DOHH2 (cell line): ENCODE results near the gene GATAD2A.

ENCODE experiments used
- CTCF ChIP-seq: fragments of 200-600 bp; sonication (generic); IDR thresholded peaks from one replicate; pipeline ENCODE4 v1.5.1; 2014; ENCODE audit warnings: antibody characterized with exemption, mild to moderate bottlenecking, low read depth, low read length; ENCODE audit not compliant: poor library complexity, severe bottlenecking
- EZH2phosphoT487 ChIP-seq: fragments of 200-600 bp; sonication (generic); IDR thresholded peaks from 2 replicates; pipeline ENCODE4 v1.6.1; 2017; ENCODE audit warnings: borderline replicate concordance, mild to moderate bottlenecking, antibody characterized with exemption, low read length, moderate library complexity, mixed read lengths

DNA sequence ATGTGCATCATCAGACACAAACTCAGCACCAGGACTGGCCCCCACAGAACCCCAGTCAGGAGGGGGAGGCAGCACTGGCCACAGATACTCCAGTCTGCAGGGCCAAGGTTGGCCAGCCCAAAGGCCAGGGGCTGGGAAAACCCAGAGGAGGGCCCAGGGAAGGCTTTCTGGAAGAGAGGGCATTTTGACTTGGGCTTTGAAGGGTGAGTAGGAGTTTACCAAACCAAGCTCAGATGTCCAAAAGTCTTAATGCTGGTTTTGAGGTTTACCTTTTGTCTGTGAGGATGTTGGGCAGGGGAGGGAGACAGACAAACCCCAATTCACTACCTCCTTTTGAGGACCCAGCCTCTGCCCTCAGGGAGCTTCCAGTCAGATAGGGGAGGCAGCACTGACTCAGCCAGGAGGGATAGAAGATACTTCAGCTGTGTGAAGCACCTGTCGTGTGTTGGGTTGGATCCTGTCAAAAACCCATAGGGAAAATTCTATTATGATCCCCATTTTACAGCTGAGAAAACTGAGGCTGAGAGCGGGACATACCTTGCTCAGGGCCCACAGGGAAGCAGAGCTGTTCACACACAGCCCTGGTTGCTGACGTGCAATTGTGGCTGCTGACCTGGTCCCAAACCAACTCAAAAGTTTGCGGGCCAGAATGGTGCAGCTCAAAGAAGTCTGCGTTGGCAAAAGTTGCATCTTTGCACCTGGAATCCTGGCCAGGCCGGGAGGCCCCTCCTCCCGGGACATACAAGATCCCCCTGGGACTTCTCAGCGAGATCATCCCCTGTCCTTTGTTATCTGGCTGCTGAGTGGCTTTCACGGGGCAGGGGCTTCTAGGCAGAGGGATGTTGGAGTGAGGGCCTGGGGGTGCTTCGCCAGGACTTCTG lies 145.7 kb downstream of the GATAD2A start:
- TF ChIP-seq CTCF (no peak), EZH2phosphoT487 (no peak)
